Activated CD4-positive, alpha-beta T cell treated with anti-CD3 and anti-CD28 coated beads, Interleukin-2, Interleukin-4, amounts not matched to agents 100 ng/mL and 50 ng/mL, durations not matched to agents 16 hours and 8 hours (primary cell): ENCODE data around the gene C5.
"Not testable (repeated sequence)": the region's sequence is repeated elsewhere in the genome, so short reads cannot be mapped to it uniquely, and the experiment has no call there.

Source experiments
- DNase-seq: peaks from one replicate; pipeline ENCODE4 v3.0.0-alpha.2; 2020; ENCODE audit warnings: low spot score

Gene C5

GRCh38 chr9:121050128-121050988, at the start of gene C5:
TSS of gene C5 (minus strand) at chr9:121050275. CDS start at chr9:121050246, 29 bp downstream.
- no peak for DNase-seq

DNA sequence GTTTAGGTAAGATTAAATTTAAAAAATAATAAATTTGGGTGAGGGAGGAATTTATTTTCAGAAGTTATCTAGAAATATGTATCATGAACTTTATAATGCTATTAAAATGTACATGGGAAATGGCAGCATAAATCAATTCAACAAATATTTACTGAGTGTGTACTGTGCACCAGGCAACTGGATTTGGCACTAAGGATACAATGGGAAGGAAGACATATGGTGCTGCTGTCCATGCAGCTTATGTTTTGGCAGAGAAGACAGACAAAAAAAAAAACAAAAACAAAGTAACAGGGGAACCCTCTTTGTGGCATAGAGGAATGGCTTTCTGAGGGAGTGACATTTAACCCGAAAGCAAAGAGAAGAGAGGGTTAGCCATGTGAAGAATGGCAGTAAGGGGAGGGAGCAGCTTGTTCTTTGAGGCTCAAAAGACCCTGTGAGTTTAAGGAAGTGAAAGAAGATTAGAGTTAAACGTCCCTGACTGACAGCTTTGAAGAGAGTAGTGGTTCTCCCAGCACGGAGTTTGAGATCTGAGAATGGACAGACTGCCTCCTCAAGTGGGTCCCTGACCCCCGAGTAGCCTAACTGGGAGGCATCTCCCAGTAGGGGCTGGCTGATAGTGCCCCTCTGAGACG, 48.6 kb upstream of the C5 start:
- no peak for DNase-seq

DNA sequence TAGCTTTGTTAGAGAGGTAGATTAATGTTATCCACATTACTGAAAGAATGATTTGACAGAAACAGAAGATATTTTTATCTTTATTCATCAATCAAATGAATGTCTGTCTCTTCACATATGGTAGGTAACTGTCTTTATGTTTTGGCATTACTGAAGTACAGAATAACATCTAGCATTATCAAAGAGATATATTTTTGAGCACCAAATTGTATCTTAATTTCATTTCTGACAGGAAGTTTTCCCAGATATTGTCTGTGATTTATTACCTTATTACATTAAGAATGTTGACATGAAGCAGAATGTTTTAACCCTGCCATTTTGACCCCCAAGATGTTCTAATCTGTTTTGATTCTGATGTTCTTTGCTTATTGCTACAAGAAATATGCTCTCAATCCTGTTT, 45.0 kb upstream of the C5 start:
- no peak for DNase-seq

DNA sequence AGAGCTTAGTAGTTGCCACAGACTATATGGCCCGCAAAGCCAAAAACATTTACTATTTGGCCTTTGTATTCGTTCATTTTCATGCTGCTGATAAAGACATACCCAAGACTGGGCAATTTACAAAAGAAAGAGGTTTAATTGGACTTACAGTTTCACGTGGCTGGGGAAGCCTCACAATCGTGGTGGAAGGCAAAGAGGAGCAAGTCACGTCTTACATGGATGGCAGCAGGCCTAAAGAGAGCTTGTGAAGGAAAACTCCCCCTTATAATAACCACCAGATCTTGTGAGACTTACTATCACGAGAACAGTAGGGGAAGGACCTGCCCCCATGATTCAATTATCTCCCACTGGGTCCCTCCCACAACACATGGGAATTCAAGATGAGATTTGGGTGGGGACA, 40.7 kb upstream of the C5 start:
- not testable (repeated sequence) for DNase-seq

- no peak for DNase-seq
Measured at GRCh38 chr9:121088576-121088975, 38.5 kb upstream of the C5 start.

DNA sequence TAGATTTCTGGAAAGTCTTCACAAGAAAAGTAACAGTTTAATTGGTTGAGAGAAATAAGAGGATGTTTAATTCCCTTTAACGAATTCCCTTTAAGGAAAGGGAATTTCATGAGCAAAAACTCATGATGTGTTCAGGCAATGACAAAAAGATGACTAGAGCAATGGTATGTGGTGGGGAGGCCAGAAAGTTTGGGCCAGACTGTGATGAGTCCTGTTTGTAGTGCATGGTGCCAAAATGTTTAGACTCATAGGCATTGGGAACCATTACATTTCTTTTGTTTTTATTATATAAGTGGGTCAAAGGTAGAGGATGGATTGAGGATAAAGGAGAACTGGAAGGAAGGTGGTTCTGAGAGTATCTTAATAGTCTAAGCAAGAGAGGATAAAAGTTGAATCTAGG, 35.6 kb upstream of the C5 start:
- no peak for DNase-seq

DNA sequence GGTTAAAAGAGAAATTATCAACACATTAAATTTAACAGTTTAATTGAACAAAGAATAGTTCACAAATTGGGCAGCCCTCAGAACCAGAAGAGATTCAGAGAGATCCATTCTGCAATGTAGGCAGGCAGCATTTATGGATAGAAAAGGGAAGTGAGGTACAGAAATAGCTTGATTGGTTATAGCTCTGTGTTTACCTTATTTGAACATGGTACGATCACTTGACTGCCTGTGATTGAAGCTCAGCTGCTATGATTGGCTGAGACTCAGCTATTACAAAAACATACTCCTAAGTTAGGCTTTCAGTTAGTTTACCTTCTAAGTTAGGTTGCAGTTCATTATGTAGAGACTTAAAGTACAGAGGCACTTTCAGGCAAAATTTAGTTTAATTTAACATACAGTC, 32.0 kb upstream of the C5 start:
- no peak for DNase-seq

DNA sequence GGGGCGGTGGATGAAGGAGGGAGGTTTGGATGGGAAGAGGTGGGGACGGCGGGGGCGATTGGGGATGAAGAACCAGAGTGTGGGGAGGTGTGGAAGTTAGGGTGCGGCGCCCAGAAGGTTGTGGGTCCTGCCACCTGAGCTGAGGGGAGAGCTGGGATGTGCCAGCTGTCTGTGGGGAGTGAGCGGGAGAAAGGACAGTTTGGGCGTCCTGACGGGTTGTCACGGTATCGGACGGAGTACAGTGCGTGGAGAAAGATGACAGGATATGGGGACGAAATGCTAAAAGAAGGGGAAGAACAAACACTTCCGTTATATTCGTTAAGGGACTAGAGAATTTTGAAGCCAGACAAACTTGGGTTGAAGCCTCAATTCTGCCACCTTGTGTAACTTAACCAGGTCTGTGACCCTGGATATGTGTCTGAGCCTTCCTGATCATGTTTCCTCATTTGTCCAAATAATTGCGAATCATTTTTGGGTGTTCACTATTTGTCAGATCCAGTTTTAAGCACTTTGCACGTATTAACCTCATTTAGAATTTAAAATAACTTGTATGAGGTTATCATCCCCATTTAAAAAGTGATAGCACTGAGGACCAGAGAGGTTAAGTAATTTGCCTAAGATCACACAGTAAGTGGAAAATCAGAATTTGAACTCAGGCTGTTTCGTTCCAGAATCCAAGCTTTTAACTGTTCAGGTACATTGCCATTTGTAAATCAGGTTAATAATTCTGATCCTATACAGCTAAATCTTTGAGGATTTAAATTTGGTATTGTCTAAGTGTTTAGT, 25.4 kb upstream of the C5 start:
- DNase-seq = peak; percentile 32

DNA sequence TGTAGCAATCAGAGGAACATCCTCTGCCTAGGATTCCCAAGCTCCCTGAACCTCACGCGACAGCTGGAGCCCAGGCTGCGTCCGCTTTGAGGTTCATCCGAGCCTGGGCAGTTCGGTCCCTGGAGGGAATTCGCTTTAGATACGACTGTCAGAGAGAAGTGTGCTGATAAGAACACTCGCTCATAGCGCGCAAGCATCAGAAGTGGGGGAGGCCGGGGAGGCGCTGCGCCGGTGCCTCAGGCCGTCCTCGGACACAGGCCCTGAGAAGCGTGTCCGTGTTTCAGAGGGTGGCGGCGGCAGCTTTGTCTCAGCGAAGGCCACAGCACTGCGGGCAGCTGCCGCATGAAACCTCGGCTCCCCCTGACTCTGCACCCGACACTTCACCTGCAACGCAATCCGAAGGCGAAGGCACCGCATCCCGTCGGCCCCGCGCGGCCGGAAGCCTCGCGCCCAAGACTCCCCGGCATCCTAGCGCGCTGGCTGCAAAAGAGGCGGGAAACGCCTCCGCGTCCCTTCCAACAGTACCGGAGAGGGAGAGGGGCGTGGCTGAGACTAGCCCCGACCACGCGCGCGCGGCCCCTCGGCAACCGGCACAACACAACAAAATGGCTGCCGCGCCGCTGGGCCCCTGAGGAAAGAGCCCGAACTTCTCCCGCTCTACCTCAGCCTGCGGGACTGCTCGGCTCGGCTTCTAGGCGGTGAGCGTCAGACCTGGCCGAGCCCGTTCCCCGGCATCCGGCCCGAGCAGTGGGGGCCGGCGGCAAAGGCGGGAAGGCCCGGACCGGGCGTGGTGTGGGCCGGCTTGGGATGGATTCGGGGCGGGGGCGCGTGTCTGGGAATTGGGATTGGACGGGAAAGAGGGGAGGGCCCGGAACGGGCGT, 24.5 kb upstream of the C5 start, which contains the start of gene CNTRL:
TSS of gene CNTRL (plus strand) at position 586 of the 881 bp plus-strand sequence. CDS start 13,372 bp downstream, outside the sequence.
- peak; percentile 94 for DNase-seq

- DNase-seq = no peak
Measured at GRCh38 chr9:121073038-121073437, 23.0 kb upstream of the C5 start.

- DNase-seq = peak; percentile 37
Measured at GRCh38 chr9:121071756-121072421, 21.8 kb upstream of the C5 start.

DNA sequence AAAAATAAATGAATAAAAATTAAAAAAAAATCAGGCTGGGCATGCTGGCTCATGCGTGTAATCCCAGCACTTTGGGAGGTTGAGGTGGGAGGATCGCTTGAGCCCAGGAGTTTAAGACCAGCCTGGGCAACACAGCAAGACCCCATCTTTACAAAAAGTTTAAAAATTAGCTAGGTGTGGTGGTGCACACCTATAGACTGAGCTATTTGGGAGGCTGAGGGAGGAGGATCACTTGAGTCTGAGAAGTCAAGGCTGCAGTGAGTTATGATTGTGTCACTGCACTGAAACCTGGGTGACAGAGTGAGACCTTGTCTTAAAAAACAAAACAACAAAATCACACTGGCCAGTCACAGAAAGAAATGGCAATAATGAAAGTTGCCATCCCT, 21.3 kb upstream of the C5 start:
- DNase-seq = peak; percentile 40

DNA sequence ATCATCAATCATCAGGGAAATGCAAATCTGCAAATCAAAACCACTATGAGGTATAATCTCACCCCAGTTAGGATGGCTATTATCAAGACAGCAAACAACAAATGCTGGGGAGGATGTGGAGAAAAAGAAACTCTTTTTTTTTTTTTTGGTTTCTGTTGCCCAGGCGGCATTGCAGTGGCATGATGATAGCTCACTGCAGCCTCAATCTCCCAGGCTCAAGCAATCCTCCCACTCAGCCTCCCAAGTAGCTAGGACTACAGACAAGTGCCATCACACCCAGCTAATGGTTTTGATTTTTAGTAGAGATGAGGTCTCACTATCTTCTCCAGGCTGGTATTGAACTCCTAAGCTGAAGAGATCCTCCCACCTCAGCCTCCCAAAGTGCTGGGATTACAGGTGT, 19.3 kb upstream of the C5 start:
- no peak for DNase-seq

DNA sequence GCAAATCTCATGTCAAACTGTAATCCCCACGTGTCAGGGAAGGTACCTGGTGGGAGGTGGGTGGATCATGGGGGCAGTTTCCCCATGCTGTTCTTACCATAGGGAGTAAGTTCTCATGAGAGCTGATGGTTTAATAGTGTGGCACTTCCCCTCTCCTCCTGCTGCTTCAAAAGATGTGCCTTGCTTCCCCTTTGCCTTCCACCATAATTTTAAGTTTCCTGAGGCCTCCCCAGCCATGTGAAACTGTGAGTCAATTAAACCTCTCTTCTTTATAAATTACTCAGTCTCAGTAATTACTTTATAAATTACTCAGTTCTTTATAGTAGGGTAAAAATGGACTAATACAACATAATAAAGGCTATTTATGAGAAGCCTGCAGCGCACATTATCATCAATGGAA, 17.6 kb upstream of the C5 start:
- DNase-seq = peak; percentile 13

- no peak for DNase-seq
Measured at GRCh38 chr9:121066850-121067249, 16.8 kb upstream of the C5 start.

- DNase-seq = peak; percentile 52
Measured at GRCh38 chr9:121059998-121060636, 10.0 kb upstream of the C5 start.

- DNase-seq = no peak
Measured at GRCh38 chr9:121059513-121059912, 9.4 kb upstream of the C5 start.

DNA sequence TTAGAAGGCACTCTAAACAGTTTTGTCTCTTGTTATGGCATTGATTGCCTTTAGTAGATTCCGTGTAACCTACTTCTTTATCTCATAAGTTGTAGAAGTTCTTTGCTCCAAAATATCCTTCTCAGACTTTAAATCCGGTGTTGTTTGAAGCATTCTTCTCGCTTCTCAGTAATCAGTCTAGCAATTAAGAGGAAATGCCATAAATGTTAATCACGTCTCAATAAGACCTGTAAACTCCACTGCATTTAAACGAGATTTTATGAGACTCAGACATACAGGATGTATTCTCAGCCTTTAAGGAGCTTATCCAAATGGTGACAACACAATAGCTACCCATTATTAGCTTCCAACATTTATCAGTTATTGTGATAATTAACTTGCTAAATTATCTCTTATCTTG, 7.7 kb upstream of the C5 start:
- no peak for DNase-seq

GRCh38 chr9:121055642-121056143, 5.6 kb upstream of the C5 start:
- no peak for DNase-seq

DNA sequence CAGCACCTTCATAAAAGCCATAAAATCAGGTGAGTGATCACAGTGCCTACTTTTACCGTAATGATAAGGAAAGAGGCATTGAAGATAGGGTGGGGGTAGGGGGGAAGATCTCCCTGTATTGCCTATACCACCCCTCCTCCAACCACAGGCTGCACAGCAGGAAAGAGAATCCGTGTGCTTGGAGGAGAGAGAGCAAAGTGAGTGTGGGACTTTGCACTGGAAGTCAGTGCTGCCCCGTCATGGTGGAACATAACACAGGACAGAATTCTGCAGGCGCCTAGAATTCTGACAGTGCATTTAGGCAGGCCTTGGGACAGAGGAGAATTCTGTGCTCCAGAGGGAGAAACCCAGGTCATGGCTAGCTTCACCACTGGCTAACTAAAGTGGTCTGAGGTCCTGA, 3.5 kb upstream of the C5 start:
- DNase-seq = no peak
